Pons (tissue), 1 donor: Measurements from ENCODE around the gene MAGI3.

Experiments
- DNase-seq: peaks from one replicate; pipeline ENCODE4 v3.0.0-alpha.2; 2016; ENCODE audit warnings: low spot score

MAGI3 gene

GRCh38 chr1:113389953-113390834 lies at the start of gene MAGI3:
MAGI3 (plus strand) TSS chr1:113390515; CDS start chr1:113391034, 519 bp downstream.
- peak; percentile 97 for DNase-seq

- no peak for DNase-seq
Observed at GRCh38 chr1:113353580-113353979, 36.7 kb upstream of the MAGI3 start.

DNA sequence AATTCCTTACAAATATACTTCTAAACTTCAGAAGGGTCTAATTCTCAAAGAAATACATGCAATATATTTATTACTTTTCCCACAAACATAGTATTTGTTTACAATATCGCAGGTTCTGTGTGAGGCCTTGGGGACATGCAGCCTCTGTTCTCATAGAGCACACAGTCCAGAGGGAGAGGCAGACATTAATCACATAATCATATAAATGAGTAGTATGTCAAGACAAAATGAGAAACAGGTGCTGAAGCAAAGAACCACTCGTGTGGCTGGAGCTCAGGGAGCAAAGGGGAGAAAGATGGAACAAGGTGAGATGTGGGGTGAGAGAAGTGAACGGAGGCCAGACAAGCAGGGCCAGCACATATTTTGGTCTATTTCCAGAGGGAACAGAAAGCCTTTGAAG lies 26.4 kb upstream of the MAGI3 start:
- DNase-seq: no peak

GRCh38 chr1:113369040-113369439 lies 21.3 kb upstream of the MAGI3 start:
- no peak for DNase-seq

DNA sequence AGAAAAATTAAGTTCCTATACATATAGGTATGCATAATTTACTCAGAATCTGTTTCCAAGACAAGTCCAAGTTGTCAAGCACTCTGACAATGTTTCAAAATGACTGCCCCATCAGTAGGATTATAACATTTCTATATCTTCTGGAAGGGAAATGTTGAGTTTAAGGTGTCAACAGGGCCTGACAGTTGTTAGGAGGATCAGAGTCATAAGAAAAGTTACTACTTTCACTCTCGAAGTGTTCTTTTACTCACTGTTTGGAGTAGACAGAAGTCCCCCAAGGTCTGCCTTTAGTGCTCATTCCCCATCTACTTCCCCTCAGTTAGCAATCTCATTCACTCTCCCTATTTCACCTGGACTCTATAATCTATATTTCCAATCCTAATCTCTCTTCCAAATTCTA lies 20.6 kb upstream of the MAGI3 start:
- DNase-seq: no peak

DNA sequence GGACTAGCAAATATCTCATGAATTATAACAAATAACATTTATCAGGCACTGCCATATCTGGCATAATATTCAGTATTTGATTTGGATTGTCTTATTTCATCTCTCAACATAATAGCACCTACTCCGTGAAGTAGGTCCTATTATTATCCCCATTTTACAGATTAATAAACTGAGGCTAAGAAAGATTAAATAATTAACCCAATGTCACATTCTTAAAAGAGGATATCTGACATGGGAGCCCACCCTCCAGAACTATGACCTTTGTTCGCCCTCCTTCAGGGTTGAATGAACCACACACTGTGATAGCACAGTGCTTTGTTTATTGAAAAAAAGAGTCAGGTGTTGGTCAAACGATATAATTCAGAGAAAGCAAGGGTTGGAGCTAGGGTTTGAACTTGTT lies 19.4 kb upstream of the MAGI3 start:
- DNase-seq: no peak

DNA sequence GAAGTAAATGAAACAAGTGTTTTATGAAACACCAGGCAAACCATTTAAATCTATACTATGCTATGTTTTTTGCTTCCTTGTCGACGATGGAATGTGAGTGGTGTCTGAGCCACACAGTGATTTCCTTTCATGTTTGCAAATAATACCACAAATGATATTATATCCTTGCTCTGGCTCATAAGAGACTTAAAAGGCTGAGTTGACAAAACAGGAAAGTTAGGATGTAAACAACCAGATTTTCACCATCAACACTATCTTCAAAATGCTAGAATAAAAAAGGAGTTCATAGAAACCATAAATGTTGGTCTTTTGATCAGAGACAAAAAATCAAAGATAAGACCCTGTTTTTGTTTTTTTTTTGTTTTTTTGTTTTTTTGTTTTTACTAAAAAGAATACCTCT lies 17.8 kb upstream of the MAGI3 start:
- no peak for DNase-seq

DNA sequence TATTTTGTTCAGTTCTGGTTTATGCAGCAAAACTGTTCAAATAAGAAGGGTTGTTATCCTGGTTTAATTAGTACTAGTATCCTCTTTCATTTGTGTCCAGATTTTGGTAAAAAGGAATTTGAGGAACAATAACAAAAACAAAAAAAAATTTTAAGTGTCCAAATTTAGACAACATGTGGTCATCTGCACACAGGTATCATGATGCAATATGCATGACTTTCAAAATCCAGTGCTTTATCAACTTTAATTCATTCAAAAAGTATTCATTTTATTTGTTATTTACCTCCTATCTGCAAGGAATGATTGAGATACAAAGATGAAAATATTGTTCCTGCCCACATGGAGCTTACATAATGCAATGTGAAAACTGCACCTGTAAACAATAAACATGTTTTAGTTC lies 16.7 kb upstream of the MAGI3 start:
- DNase-seq: no peak

- DNase-seq: no peak
Observed at GRCh38 chr1:113375878-113376277, 14.4 kb upstream of the MAGI3 start.

- no peak for DNase-seq
Observed at GRCh38 chr1:113380075-113380474, 10.2 kb upstream of the MAGI3 start.

- DNase-seq: no peak
Observed at GRCh38 chr1:113388017-113388620, 2.2 kb upstream of the MAGI3 start.

DNA sequence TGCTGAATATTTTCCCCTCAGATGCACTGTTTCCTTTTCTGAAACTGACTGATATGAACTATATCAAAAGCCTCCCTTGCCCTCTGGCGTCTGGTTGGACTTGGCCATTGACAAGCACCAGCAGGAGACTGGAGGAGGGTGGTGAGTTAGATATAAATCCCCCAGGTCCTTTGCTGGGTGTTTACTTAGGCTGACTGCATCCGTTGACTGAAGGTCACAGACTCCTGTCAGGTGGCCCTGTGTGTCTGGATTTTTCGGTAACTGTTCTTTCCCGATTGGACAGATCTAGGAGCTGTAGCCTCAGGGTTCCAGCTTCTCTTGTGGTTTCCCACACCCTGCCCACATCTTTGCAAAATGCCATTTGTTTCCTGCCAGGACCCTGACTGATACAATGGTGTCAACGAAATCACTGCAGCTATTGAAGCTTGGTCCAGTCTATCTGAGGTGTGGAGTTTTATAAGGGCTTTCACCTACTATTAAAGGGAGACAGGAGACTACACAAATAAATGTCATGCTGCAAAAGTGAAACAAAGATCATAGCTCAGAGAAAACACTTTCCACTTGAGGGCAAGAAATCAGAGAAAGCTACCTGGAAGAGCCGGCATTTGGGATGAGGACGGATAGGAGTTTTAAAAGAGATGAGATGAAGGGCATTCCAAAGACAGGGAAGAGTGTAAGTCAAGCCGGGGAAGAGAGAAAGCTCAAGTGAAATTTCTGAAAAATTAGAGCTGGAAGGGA lies 1.5 kb upstream of the MAGI3 start:
- DNase-seq: no peak

DNA sequence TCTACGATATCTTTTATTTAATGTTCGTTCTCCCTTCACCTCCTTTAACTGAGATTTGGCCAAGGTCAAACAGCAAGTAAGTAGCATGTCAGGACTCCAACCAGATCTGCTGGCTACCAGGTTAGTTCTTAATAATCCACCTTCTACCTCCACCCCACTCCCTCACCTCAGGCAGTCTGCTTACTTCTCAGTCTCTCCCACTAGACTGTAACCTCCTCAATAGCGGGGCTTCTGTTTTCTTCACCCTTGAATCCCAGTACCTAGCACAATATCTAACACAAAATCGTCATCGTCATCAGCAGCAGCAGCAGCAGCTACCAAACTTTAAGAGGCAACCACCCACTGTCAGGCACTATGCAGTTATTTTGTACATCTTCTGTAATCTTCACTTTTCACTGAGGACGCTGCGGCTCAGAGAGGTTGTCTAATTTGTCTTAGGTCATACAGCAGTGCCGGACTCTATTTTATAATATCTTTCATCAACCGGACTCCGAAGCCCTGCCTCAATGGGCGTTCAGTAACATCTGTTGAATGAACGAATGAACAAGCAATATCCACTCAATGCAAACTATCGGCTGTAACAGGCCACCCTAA lies 859 bp upstream of the MAGI3 start:
- no peak for DNase-seq

DNA sequence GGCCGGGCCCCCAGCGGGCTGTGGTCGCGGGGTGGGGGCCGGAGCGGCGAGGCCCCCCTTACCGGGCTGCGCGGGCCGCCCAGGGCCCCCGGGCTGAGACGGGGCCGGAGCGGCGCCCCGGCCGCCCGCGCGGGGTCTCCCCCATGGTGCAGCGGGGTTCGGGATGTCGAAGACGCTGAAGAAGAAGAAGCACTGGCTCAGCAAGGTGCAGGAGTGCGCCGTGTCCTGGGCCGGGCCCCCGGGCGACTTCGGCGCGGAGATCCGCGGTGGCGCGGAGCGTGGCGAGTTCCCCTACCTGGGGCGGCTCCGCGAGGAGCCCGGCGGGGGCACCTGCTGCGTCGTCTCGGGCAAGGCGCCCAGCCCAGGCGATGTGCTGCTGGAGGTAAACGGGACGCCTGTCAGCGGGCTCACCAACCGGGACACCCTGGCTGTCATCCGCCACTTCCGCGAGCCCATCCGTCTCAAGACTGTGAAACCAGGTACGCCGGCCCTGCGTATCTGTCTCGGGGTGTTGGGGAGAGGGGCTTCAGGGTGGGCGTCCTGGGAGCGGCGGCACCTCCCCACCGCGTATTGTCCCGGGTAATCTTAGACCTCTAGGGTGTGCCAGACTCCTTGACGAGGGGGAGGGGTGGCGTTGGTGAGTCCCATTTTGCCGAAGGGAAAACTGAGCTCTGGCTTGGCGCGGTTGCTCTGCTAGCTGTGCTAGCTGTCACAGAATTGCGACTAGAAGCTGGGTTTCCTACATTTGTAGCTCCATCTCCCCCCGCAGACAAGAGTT lies 745 bp downstream of the MAGI3 start:
- DNase-seq: no peak

GRCh38 chr1:113391649-113392271 lies 1.4 kb downstream of the MAGI3 start:
- no peak for DNase-seq

DNA sequence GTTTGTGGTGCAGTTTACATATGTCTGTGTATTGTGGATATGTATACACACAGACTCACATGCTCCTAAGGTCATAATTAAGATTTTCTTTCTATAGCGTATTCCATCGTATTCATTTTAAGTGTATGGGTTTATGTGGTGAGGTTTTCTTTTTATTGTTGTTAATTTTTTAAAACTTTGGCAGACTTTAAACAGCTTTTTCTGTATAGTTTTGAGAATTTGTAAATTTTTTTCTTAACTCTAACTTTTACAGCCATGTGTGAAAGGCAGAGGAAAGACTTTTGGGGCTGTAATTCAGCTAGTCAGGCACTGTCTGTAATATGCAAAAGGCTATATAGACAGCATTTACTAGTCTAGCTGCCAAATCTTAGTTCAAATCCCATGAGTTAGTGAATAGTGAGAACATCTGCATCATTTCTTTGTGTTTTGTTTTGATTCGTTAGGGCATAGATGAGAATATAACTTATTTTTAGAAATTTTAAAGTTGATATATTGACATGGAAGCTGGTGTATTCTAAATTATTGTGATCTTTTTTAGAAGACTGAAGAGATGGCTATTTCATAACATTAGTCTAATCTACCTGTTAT lies 2.3 kb downstream of the MAGI3 start:
- no peak for DNase-seq

- no peak for DNase-seq
Observed at GRCh38 chr1:113394043-113394862, 3.9 kb downstream of the MAGI3 start.

- no peak for DNase-seq
Observed at GRCh38 chr1:113394863-113395259, 4.5 kb downstream of the MAGI3 start.

DNA sequence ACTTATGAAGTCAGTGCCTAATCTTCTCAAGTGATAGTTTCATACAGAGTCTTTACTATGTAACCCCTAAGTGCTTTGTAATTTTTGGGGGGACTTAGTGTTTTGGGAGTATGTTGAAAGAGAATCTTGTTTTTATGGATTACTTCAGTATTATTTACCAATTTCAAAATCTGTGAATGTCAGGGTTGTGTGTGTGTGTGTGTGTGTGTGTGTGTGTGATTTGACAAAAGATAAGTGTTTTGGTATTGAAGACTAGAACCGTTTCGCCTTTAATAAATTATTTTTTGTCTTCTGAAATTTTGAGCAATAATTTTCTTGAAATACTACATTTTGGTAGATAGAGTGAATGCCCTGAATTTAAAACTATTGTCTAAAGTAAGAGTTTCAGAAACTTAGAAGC lies 5.8 kb downstream of the MAGI3 start:
- no peak for DNase-seq

DNA sequence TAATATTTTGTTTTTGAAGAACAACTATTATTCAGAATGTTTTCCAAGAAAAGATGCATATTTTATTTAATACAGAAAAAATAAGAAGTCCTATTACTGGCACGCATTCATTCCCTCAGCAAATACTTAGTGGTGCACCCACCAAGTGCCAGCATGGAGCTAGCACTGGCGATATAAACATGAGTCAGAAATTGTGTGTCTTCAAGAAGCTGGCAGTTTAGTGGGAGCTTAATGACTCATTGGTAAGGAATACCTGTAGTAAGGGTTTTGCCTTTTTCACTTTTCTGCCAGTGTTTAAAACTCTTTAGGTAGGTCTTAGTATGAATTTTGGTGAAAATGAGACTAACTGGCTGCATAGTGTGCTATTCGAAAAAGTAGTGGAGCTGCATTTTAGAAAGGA lies 6.3 kb downstream of the MAGI3 start:
- no peak for DNase-seq
